Gastroesophageal sphincter (tissue), 4 donors: Measurements from ENCODE around the gene SHANK1. TPM values are rescaled to one million over a fixed set of nuclear protein-coding genes. Genes with fewer than 3 reads are reported as not detected.

ENCODE experiments used
- ATAC-seq: fragments of 150-250 bp; one replicate; pipeline ENCODE4 v1.9.1; 2016; ENCODE audit warnings: mild to moderate bottlenecking, moderate library complexity
- H3K27ac ChIP-seq, 4 donors: fragments of 200-600 bp; sonication (generic) in 3 of 4; 1 replicate in 3 of 4; 2 replicates in 1 of 4; pipeline ENCODE4 v1.5.1; 2016 to 2019
- H3K27me3 ChIP-seq: fragments of 200-600 bp; sonication (generic); one replicate; pipeline ENCODE4 v1.5.1; 2019
- H3K36me3 ChIP-seq, 2 donors: fragments of 200-600 bp; sonication (generic); one replicate each; pipeline ENCODE4 v1.5.1; 2019; ENCODE audit warnings: control low read depth in 1 of 2
- H3K4me1 ChIP-seq, 3 donors: fragments of 200-600 bp; sonication (generic); 1 replicate in 2 of 3; 2 replicates in 1 of 3; pipeline ENCODE4 v1.5.1; 2016 to 2019; ENCODE audit warnings: control low read depth in 2 of 3
- H3K4me3 ChIP-seq, 2 donors: fragments of 200-600 bp; sonication (generic); one replicate each; pipeline ENCODE4 v1.5.1; 2019; ENCODE audit warnings: mild to moderate bottlenecking in 1 of 2, moderate library complexity in 1 of 2
- H3K9me3 ChIP-seq, 3 donors: fragments of 200-600 bp; sonication (generic); one replicate each; pipeline ENCODE4 v1.5.1; 2017 to 2019; ENCODE audit warnings: control low read depth in 2 of 3
- CTCF ChIP-seq, 4 experiments: fragments of 200-600 bp in 2 of 4; fragments of 450-650 bp in 2 of 4; sonication (generic) in 1 of 4; IDR thresholded peaks; one replicate each; pipeline ENCODE4 v1.5.1; 2017 to 2019; ENCODE audit warnings: antibody characterized with exemption in 4 of 4, mild to moderate bottlenecking in 2 of 4, moderate library complexity in 2 of 4
- EP300 ChIP-seq: sonication (generic); formaldehyde crosslinking; IDR thresholded peaks from one replicate; pipeline ENCODE4 v1.6.1; 2017; ENCODE audit warnings: antibody characterized with exemption, mild to moderate bottlenecking
- POLR2A ChIP-seq, 2 donors: fragments of 450-650 bp; IDR thresholded peaks; one replicate each; pipeline ENCODE4 v1.6.1; 2017; ENCODE audit warnings: antibody characterized with exemption in 2 of 2, mild to moderate bottlenecking in 2 of 2, moderate library complexity in 1 of 2
- POLR2AphosphoS5 ChIP-seq: sonication (generic); formaldehyde crosslinking; IDR thresholded peaks from one replicate; pipeline ENCODE4 v1.6.1; 2017; ENCODE audit warnings: antibody characterized with exemption
- WGBS, 2 donors: methylation state at CpG; one replicate each; pipeline ENCODE4 v1.1.5; 2018; ENCODE audit warnings: low coverage in 1 of 2; 5-methylcytosine and 5-hydroxymethylcytosine counted together
- total RNA-seq, 4 donors: library from RNA; depleted of rRNA; stranded (reverse); fragments of >200 nt; gene quantifications; one replicate each; pipeline ENCODE4 v1.1.0, GENCODE V29; 2016

SHANK1 gene
- total RNA-seq, 4 donors from 2014 or later, result 0.15 to 0.40 (median 0.31) TPM; not detected in 1

DNA sequence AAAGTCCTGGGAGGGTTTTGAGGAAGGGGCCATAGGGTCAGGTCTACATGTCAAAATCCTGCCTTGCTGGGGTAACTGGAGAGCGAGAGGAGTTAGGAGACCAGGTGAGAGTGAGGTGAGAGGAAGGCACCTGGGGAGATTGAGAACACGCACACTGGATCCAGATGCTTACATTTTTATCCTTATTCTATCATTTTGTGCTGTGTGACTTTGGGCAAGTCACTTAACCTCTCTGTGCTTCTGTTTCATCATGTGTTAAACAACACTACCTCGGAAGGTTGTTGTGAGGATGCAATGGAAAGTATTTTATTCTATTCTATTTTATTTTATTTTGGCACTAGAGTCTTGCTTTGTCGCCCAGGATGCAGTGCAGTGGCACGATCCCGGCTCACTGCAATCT, 66.9 kb downstream of the SHANK1 start:
- no peak overlapping the region for H3K4me3 ChIP-seq
- ATAC-seq, result no peak
- H3K27ac ChIP-seq, result no peak overlapping the region
- H3K27me3 ChIP-seq, result peaks cover 99% of the 10 kb centered on the region
- 89 to 91% methylated on average over 5 to 6 of the region's 6 CpGs for whole genome bisulfite sequencing, 2 donors
- H3K4me1 ChIP-seq, result peaks cover 0 to under 1% (median 0%) of the 10 kb centered on the region in 3 donors
- H3K9me3 ChIP-seq, result peaks cover 0 to 24% (median 0%) of the 10 kb centered on the region in 3 donors
- TF ChIP-seq POLR2AphosphoS5 (no peak), CTCF (IDR thresholded peaks at IDR 0.05) (no peak), POLR2A (IDR thresholded peaks at IDR 0.05) (no peak), EP300 (no peak)
- H3K36me3 ChIP-seq, result no peaks in the 10 kb centered on the region

- no peak overlapping the region for H3K27ac ChIP-seq
- no peaks in the 10 kb centered on the region for H3K4me1 ChIP-seq
- H3K4me3 ChIP-seq, result no peak overlapping the region
- 79 to 85% methylated on average over 2 of the region's 2 CpGs for WGBS, 2 donors
- ATAC-seq, result no peak
- peaks cover 0 to 21% (median 0%) of the 10 kb centered on the region in 3 donors for H3K9me3 ChIP-seq
- H3K27me3 ChIP-seq, result peaks cover 99% of the 10 kb centered on the region
- no peak for TF ChIP-seq CTCF (IDR thresholded peaks at IDR 0.05)
- TF ChIP-seq EP300, result no peak
- no peak for TF ChIP-seq POLR2A (IDR thresholded peaks at IDR 0.05)
- TF ChIP-seq POLR2AphosphoS5, result no peak
- no peaks in the 10 kb centered on the region for H3K36me3 ChIP-seq
Measured at GRCh38 chr19:50651174-50651573, 68.4 kb downstream of the SHANK1 start.

DNA sequence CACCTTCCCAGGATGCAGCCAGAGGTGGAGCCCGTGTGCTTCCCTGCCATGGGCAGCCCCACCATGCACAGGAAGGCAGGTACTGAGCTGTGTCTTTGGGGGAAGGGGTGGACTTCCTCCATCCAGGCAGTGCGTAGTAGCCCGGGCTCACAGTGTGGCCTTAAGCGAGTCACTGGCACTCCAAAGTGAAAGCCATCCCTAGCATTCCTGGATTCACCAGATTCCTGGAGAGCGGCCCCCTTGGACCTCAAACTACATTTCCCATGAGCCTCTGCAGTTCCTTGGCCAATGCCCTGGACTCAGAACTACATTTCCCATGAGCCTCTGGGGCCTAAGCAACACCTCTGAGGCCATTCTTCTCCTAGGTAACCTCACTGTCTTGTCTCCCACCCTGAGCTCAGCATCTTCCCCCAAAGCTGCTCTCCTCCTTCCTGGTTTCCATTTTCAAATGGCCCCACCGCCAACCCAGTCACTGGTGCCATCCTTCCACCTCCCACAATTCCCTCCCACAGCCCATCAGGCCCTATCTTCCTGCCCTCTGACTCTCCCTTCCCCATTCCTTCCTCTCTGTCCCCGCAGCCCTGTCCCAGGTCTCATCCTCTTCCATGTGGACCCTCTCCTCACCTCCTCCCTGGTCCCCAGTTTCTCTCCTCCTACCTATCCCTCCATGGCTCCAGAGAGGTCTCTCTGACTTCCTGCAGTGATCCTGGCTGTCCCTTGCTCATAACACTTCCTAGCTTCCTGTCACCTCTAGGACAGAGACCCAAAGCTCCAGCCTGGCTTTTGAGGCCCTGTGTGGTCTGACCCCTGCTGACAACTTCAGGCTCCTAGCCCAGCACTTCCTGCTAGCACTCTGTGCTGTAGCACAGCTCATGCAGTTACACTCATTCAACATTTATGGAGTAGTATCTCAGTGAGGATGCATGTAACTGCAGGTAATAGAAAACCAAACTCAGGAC, 69.9 kb downstream of the SHANK1 start, which contains the start of gene C19orf81:
C19orf81 (plus strand) TSS at position 13 of the 959 bp plus-strand sequence; CDS start at position 13, 0 bp downstream.
- ATAC-seq, result no peak
- WGBS, 2 donors, result 52 to 54% methylated on average over 3 of the region's 7 CpGs
- H3K27ac ChIP-seq, result no peak within 1 kb of the TSS
- no peak within 1 kb of the TSS for H3K4me3 ChIP-seq
- peaks cover 99% of the 10 kb centered on the region for H3K27me3 ChIP-seq
- H3K9me3 ChIP-seq, result peaks cover 0 to 6% (median 0%) of the 10 kb centered on the region in 3 donors
- no peaks in the 10 kb centered on the region for H3K36me3 ChIP-seq
- H3K4me1 ChIP-seq, result no peaks in the 10 kb centered on the region
- TF ChIP-seq CTCF (IDR thresholded peaks at IDR 0.05) (no peak), EP300 (no peak), POLR2A (IDR thresholded peaks at IDR 0.05) (no peak), POLR2AphosphoS5 (no peak)

- H3K27ac ChIP-seq, result no peak overlapping the region
- H3K27me3 ChIP-seq, result peaks cover 99% of the 10 kb centered on the region
- no peak for TF ChIP-seq CTCF (IDR thresholded peaks at IDR 0.05)
- TF ChIP-seq POLR2A (IDR thresholded peaks at IDR 0.05), result no peak
- TF ChIP-seq POLR2AphosphoS5, result no peak
- TF ChIP-seq EP300, result no peak
- no peaks in the 10 kb centered on the region for H3K36me3 ChIP-seq
- no peak overlapping the region for H3K4me3 ChIP-seq
- 46 to 56% methylated on average over 3 of the region's 5 CpGs for WGBS, 2 donors
- H3K4me1 ChIP-seq, result no peaks in the 10 kb centered on the region
- no peaks in the 10 kb centered on the region for H3K9me3 ChIP-seq
- no peak for ATAC-seq
Measured at GRCh38 chr19:50648659-50649058, 70.9 kb downstream of the SHANK1 start.
